Dendritic cell treated with granulocyte-macrophage colony-stimulating factor and Interleukin-4, amounts not matched to agents 40 ng/mL and 50 ng/mL, for 4 days (primary cell): Measurements from ENCODE around the gene PEX14.

Experiments
- H3K27ac Mint-ChIP-seq: one replicate; pipeline ENCODE4 v1.8.0; 2022; ENCODE audit warnings: mild to moderate bottlenecking, mixed read lengths
- H3K27me3 Mint-ChIP-seq: one replicate; pipeline ENCODE4 v1.8.0; 2022; ENCODE audit warnings: mild to moderate bottlenecking, mixed read lengths
- H3K36me3 Mint-ChIP-seq: one replicate; pipeline ENCODE4 v1.8.0; 2022; ENCODE audit warnings: low read depth, mixed read lengths
- H3K4me1 Mint-ChIP-seq: one replicate; pipeline ENCODE4 v1.8.0; 2022; ENCODE audit warnings: low read depth, mixed read lengths
- H3K4me3 Mint-ChIP-seq: one replicate; pipeline ENCODE4 v1.8.0; 2022; ENCODE audit warnings: mild to moderate bottlenecking, moderate library complexity, mixed read lengths
- H3K9me3 Mint-ChIP-seq: one replicate; pipeline ENCODE4 v1.8.0; 2022; ENCODE audit warnings: mixed read lengths
- intact Hi-C: fragments of 100-400 bp; cut with micrococcal nuclease; formaldehyde crosslinking; loops from one replicate; pipeline ENCODE4 v1.15.0; 2022

PEX14 gene

GRCh38 chr1:10637834-10638558 is 163.2 kb downstream of the PEX14 start:
- Mint-ChIP-seq H3K36me3 (peaks cover 8% of the 10 kb centered on the region), H3K27ac (no peak overlapping the region), H3K9me3 (no peaks in the 10 kb centered on the region), H3K4me1 (no peaks in the 10 kb centered on the region), H3K27me3 (peaks cover 41% of the 10 kb centered on the region), H3K4me3 (no peak overlapping the region)
- intact Hi-C loops: no loop called here

- peaks cover 2% of the 10 kb centered on the region for H3K36me3 Mint-ChIP-seq
- H3K9me3 Mint-ChIP-seq: no peaks in the 10 kb centered on the region
- intact Hi-C loops: no loop called here
- no peak overlapping the region for H3K4me3 Mint-ChIP-seq
- no peaks in the 10 kb centered on the region for H3K4me1 Mint-ChIP-seq
- peaks cover 41% of the 10 kb centered on the region for H3K27me3 Mint-ChIP-seq
- H3K27ac Mint-ChIP-seq: no peak overlapping the region
These were observed 163.8 kb downstream of the PEX14 start for GRCh38 chr1:10638559-10639005.

GRCh38 chr1:10639011-10639774 is 164.4 kb downstream of the PEX14 start:
- no peaks in the 10 kb centered on the region for H3K9me3 Mint-ChIP-seq
- peaks cover 41% of the 10 kb centered on the region for H3K27me3 Mint-ChIP-seq
- no peaks in the 10 kb centered on the region for H3K36me3 Mint-ChIP-seq
- H3K4me1 Mint-ChIP-seq: no peaks in the 10 kb centered on the region
- intact Hi-C loops: no loop called here
- H3K27ac Mint-ChIP-seq: no peak overlapping the region
- H3K4me3 Mint-ChIP-seq: no peak overlapping the region

DNA sequence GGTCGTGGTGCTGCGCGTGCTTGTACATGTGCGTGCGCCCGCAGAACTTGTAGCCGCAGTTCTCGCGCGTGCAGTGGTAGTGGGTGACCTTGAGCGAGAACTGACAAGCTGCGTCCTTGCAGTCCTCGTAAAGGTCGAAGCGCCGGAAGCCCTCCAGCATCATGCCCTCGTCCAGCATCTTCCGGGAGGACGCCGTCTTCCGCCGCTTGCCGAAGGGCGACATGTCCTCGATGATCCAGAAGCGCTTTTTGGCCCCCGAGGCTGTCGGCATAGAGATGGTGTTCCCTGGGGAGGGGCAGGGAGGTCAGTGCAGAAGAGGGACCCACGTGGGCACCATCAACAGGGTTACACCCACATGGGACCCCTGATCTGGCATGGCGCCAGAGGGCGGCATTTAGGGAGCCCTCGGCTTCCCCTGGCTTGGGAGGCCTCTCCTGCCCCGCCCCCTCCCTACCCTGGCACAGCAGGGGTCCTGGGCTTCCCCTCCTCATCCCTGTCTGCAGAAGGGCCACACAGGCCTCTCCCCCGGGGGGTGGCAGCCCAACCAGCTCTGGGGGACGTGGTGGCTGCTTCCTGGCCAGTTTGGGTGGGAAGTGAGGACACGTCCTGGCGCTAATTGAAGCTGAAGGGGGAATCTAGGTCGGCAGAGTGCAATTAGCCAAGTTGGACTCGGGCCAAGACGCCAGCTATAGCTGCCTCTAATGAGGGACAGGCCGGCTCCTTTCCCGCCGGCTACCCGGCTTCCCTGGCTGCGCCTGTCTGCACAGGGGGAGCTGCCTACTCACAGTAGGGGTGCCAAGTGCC is 165.2 kb downstream of the PEX14 start:
- H3K27ac Mint-ChIP-seq: no peak overlapping the region
- peaks cover 41% of the 10 kb centered on the region for H3K27me3 Mint-ChIP-seq
- intact Hi-C loops: no loop called here
- no peaks in the 10 kb centered on the region for H3K4me1 Mint-ChIP-seq
- no peaks in the 10 kb centered on the region for H3K36me3 Mint-ChIP-seq
- no peaks in the 10 kb centered on the region for H3K9me3 Mint-ChIP-seq
- H3K4me3 Mint-ChIP-seq: no peak overlapping the region

GRCh38 chr1:10640843-10641553 is 166.2 kb downstream of the PEX14 start:
- peaks cover 2% of the 10 kb centered on the region for H3K4me1 Mint-ChIP-seq
- no peak overlapping the region for H3K27ac Mint-ChIP-seq
- no peak overlapping the region for H3K4me3 Mint-ChIP-seq
- peaks cover 34% of the 10 kb centered on the region for H3K27me3 Mint-ChIP-seq
- H3K36me3 Mint-ChIP-seq: no peaks in the 10 kb centered on the region
- no peaks in the 10 kb centered on the region for H3K9me3 Mint-ChIP-seq
- intact Hi-C loops: no loop called here

DNA sequence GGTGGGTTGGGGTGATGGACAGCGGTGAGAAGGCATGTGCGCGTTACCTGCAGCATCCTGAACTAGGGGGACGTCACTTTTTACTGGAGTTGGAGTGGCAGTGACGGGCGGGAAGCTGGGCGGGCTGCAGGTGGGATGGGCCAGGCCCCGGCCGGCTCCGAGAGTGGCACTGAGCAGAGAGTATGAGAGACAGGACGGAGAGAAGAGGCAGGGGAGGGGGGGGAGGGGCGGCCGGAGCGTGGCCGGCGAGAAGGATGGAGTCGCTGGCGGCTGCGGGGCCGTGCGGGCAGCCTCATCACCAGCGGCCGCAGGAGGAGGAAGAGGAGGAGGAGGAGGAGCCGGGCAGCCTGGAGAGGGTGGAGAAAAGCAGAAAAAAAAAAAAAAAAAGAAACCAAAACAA is 167.2 kb downstream of the PEX14 start:
- H3K27ac Mint-ChIP-seq: no peak overlapping the region
- H3K36me3 Mint-ChIP-seq: no peaks in the 10 kb centered on the region
- no peak overlapping the region for H3K4me3 Mint-ChIP-seq
- peaks cover 30% of the 10 kb centered on the region for H3K27me3 Mint-ChIP-seq
- intact Hi-C loops: no loop called here
- no peaks in the 10 kb centered on the region for H3K9me3 Mint-ChIP-seq
- peaks cover 8% of the 10 kb centered on the region for H3K4me1 Mint-ChIP-seq

DNA sequence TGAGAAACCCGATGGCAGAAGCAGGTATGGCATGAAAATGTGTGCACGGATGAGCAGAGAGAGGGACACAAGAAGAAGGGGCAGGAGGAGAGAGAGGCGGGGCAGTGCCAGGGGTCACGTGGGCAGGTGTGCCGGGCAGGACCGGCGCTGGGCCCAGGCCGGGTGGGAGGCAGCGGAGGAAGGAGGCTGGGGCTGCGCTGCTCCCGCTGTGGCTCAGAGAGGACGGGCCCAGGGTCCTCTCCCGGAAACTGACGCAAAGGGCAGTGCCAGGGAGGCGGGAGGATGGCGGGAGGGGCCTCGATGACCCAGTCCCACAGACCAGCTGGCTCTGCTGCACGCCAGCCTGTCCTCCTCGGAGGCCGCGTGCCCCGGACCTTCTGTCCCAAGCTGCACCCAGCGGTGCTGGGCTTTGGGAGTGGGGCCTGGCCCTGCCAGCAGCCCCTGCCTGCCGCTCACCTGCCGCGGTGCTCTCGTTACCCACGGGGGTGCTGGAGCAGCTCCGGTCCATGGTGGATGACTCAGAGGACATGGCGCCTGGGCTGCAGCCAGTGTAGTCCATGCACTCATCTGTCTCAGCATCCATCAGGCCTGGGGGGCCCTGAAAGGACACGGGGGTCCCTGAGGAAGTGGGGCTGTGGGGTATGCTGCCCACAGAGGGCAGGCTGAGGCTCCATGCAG is 167.8 kb downstream of the PEX14 start:
- intact Hi-C loops: no loop called here
- H3K4me1 Mint-ChIP-seq: peaks cover 8% of the 10 kb centered on the region
- H3K27ac Mint-ChIP-seq: no peak overlapping the region
- H3K4me3 Mint-ChIP-seq: no peak overlapping the region
- H3K9me3 Mint-ChIP-seq: no peaks in the 10 kb centered on the region
- H3K36me3 Mint-ChIP-seq: no peaks in the 10 kb centered on the region
- peaks cover 24% of the 10 kb centered on the region for H3K27me3 Mint-ChIP-seq

GRCh38 chr1:10643607-10644306 is 169.0 kb downstream of the PEX14 start:
- H3K4me1 Mint-ChIP-seq: peaks cover 8% of the 10 kb centered on the region
- no peak overlapping the region for H3K4me3 Mint-ChIP-seq
- no peaks in the 10 kb centered on the region for H3K9me3 Mint-ChIP-seq
- peaks cover 16% of the 10 kb centered on the region for H3K27me3 Mint-ChIP-seq
- intact Hi-C loops: no loop called here
- H3K27ac Mint-ChIP-seq: no peak overlapping the region
- H3K36me3 Mint-ChIP-seq: no peaks in the 10 kb centered on the region

- no peaks in the 10 kb centered on the region for H3K9me3 Mint-ChIP-seq
- peaks cover 8% of the 10 kb centered on the region for H3K4me1 Mint-ChIP-seq
- no peak overlapping the region for H3K27ac Mint-ChIP-seq
- H3K4me3 Mint-ChIP-seq: no peak overlapping the region
- peaks cover 13% of the 10 kb centered on the region for H3K27me3 Mint-ChIP-seq
- intact Hi-C loops: no loop called here
- no peaks in the 10 kb centered on the region for H3K36me3 Mint-ChIP-seq
These were observed 169.8 kb downstream of the PEX14 start for GRCh38 chr1:10644307-10645128.

DNA sequence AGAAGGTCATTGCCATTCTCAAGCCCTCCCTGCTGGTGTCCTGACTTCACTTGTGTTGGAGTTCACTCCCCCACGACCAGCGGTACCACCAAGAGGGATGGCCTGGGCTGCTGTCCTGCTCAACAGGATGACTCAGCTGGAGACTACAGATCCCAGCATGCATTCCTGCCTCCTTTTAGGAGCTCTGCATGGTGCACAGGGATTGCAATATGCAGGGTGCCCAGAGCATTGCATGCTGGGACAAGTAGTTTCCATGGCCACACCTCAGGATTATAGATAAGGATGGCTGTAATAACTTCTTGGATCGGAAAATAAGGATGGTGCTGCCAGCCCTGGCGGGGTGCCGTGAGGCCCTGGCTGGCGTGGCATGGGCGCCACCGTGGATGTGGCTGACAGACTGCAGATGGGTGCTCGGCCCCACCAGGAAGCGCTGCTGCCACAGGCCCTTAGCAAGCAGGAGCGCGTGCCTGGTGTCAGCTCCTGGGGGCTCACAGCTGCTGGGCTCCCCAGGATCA is 171.7 kb downstream of the PEX14 start:
- H3K27me3 Mint-ChIP-seq: no peaks in the 10 kb centered on the region
- peaks cover 8% of the 10 kb centered on the region for H3K4me1 Mint-ChIP-seq
- intact Hi-C loops: no loop called here
- no peaks in the 10 kb centered on the region for H3K36me3 Mint-ChIP-seq
- no peaks in the 10 kb centered on the region for H3K9me3 Mint-ChIP-seq
- H3K4me3 Mint-ChIP-seq: no peak overlapping the region
- no peak overlapping the region for H3K27ac Mint-ChIP-seq

DNA sequence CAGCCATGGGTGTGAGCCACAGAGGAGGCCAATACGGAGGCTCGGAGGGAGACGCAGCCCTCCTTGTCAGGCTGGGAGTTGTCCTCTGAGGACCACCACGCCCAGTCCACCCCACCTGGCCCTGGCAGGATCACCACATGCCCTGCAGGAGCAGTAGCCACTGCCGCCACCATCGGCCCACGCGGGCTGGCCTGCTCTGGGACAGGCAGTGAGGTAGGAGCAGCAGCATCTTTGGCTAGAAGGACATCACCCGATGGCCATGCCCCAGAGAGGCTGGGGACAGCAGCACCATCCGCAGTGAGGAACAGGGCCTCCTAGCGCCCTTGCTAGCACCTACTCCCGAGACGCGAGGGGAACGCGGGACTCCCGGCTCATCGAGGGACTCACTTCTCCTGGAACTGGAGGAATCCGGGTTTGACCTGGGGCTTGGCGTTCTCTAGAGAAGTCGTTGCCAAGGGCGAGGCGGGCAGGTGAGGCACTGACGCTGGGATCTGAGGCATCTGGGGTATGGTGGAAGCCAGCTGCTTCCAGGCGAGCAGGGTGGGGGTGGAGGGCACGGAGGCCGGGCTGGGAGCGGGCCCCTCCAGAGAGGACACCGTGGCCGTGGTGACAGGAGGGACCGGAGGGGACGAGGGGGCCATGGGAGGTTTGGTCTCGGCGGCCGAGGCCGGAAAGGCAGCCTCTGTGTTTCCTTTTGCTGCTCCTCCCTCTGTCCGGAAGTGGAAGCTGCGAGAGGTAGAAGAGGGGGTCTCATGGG is 172.8 kb downstream of the PEX14 start:
- no peaks in the 10 kb centered on the region for H3K27me3 Mint-ChIP-seq
- H3K4me1 Mint-ChIP-seq: peaks cover 8% of the 10 kb centered on the region
- H3K27ac Mint-ChIP-seq: no peak overlapping the region
- H3K36me3 Mint-ChIP-seq: no peaks in the 10 kb centered on the region
- no peak overlapping the region for H3K4me3 Mint-ChIP-seq
- intact Hi-C loops: no loop called here
- H3K9me3 Mint-ChIP-seq: no peaks in the 10 kb centered on the region
